HCT116 (cell line): ENCODE data around the gene NOL9.

Experiments used
- ATF3 ChIP-seq: IDR thresholded peaks from 2 replicates; pipeline ENCODE4 v1.6.1; 2012
- CEBPB ChIP-seq: IDR thresholded peaks from 2 replicates; pipeline ENCODE4 v1.6.1; 2012; ENCODE audit warnings: low read depth
- CTCF ChIP-seq, 3 experiments: fragments of 200-600 bp in 1 of 3; sonication (generic) in 1 of 3; IDR thresholded peaks in 2 of 3; conservative IDR thresholded peaks in 1 of 3; 2 replicates each; pipeline ENCODE4 v1.5.1; 2012 to 2017; ENCODE audit warnings: low read depth in 2 of 3, low read length in 2 of 3, antibody characterized with exemption in 1 of 3, borderline replicate concordance in 1 of 3, control low read depth in 1 of 3, mild to moderate bottlenecking in 1 of 3, mixed read lengths in 1 of 3, mixed run types in 1 of 3, moderate library complexity in 1 of 3; ENCODE audit not compliant: insufficient read depth in 1 of 3
- ELF1 ChIP-seq: IDR thresholded peaks from 2 replicates; pipeline ENCODE4 v1.6.1; 2012; ENCODE audit warnings: low read depth, borderline replicate concordance
- EZH2 ChIP-seq: fragments of 200-600 bp; sonication (generic); IDR thresholded peaks from 2 replicates; pipeline ENCODE4 v1.6.1; 2017; ENCODE audit warnings: antibody characterized with exemption, mixed run types
- POLR2A ChIP-seq: IDR thresholded peaks from 2 replicates; pipeline ENCODE4 v1.7.0; 2011; ENCODE audit warnings: borderline replicate concordance; ENCODE audit not compliant: insufficient read depth, insufficient read length; ENCODE audit errors: extremely low read depth
- POLR2AphosphoS5 ChIP-seq: IDR thresholded peaks from 2 replicates; pipeline ENCODE4 v1.6.1; 2011; ENCODE audit warnings: mild to moderate bottlenecking, low read depth, low read length, moderate library complexity
- REST ChIP-seq: IDR thresholded peaks from 2 replicates; pipeline ENCODE4 v1.6.1; 2012; ENCODE audit warnings: low read depth
- ZBTB33 ChIP-seq: IDR thresholded peaks from 2 replicates; pipeline ENCODE4 v1.6.1; 2011; ENCODE audit warnings: mild to moderate bottlenecking, low read length, moderate library complexity; ENCODE audit not compliant: insufficient replicate concordance; ENCODE audit errors: extremely low read depth
- ZFX ChIP-seq: fragments of 450-650 bp; IDR thresholded peaks from 2 replicates; pipeline ENCODE4 v1.6.1; 2017
- ZNF274 ChIP-seq: fragments of 200-500 bp; sonication (Bioruptor generic); IDR thresholded peaks from 2 replicates; pipeline ENCODE4 v1.6.1; 2014; ENCODE audit warnings: mild to moderate bottlenecking, low read depth, low read length, inconsistent platforms

GRCh38 chr1:6592441-6592840 lies 38.1 kb upstream of the NOL9 start:
- TF ChIP-seq CTCF (IDR thresholded peaks at IDR 0.05 in 2 of 3, conservative IDR thresholded peaks at IDR 0.05 in 1 of 3; ENCODE audit: borderline replicate concordance in 1 of 3, insufficient read depth in 1 of 3, low read depth in 2 of 3, low read length in 2 of 3) = no peak
- TF ChIP-seq EZH2 = no peak
- TF ChIP-seq REST = no peak
- TF ChIP-seq ZNF274 = no peak
- TF ChIP-seq ATF3 = no peak
- no peak for TF ChIP-seq CEBPB
- TF ChIP-seq ELF1 = no peak
- no peak for TF ChIP-seq ZFX
- TF ChIP-seq ZBTB33 = no peak
- TF ChIP-seq POLR2AphosphoS5 = no peak
- TF ChIP-seq POLR2A = no peak
